ENCODE measurements around the gene PTPRD.

DNA sequence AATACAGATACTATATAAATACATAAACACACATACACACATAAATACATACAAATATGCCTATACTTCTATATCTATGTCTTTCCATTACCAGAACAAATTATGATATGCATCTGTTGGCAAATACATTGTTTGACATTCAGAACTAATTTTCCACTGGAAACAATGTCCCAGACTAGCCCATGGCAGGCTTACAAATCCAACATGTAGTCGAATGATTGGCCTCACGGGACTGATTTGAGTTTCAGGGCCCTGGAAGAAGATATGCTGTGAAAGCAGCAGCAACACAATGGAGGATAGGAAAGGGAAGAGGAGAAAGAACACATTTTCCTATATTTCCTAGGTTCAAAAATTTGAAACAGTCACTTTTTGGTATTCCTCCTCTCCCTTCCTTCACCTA, 1932.1 kb downstream of the PTPRD start:
- TF ChIP-seq, protein P1, sequence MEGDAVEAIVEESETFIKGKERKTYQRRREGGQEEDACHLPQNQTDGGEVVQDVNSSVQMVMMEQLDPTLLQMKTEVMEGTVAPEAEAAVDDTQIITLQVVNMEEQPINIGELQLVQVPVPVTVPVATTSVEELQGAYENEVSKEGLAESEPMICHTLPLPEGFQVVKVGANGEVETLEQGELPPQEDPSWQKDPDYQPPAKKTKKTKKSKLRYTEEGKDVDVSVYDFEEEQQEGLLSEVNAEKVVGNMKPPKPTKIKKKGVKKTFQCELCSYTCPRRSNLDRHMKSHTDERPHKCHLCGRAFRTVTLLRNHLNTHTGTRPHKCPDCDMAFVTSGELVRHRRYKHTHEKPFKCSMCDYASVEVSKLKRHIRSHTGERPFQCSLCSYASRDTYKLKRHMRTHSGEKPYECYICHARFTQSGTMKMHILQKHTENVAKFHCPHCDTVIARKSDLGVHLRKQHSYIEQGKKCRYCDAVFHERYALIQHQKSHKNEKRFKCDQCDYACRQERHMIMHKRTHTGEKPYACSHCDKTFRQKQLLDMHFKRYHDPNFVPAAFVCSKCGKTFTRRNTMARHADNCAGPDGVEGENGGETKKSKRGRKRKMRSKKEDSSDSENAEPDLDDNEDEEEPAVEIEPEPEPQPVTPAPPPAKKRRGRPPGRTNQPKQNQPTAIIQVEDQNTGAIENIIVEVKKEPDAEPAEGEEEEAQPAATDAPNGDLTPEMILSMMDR (conservative IDR thresholded peaks at IDR 0.05; ENCODE audit: low read length) = no peak
- TF ChIP-seq EZH2phosphoT487 (IDR thresholded peaks at IDR 0.05; ENCODE audit: borderline replicate concordance) = no peak

All from Loucy (cell line).